Activated CD4-positive, alpha-beta T cell treated with anti-CD3 and anti-CD28 coated beads for 24 hours (primary cell): ENCODE results near the gene UCP3.

ENCODE experiments used
- DNase-seq, 2 donors: peaks; one replicate each; pipeline ENCODE4 v3.0.0-alpha.2; 2020; ENCODE audit warnings: low read depth in 2 of 2

Gene UCP3

DNA sequence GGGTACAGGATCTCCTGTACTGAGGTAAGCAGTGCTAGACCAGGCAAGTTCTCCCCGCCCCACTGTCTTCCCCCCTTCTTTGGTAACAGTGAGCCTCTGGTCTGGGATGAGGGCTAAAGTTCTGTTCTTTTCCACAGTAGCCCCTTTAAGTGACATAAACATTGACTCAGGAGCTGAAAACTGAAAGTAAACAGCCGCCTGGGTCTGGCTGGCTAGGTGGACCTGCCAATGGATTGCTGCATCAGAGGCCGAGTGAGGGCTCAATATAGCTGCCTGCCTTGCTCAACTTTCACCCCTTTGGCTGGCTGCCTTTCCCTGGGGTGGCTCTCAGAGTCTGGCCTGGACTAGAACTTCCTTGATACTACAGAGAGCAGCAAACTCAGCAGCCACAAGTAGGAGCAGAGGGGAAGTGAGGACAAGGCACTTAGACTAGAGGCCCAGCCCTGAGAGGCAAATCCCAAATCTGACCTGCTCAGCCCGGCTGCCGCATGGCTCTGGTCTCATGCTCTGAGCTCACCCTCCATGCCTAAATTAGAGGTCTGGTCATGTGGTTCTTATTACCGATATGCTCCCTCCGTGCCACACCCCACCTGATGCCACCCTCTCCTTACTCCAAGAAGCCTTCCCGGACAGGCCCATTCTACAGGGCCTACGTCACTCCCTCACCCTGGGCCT, 9.6 kb upstream of the UCP3 start:
- DNase-seq: no peak

DNA sequence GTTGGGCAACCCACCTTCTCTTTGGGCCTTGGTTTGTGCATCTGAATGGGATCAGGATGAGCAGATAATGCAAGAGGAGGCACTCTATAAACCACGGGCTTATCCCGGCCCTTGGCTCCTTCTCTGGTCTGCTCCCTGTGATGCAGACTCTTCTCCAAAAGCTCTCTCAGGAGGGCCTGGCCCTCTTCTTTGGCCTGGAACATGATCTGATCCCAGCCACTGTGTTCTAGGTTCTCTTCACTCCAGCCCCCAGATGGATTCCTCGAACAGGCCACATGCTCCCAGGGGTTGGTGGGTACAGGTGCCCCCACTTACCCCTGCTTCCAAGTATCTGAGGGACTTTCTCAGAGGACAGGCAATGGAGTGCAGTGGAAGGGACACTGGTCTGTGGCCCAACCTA, 8.7 kb upstream of the UCP3 start:
- DNase-seq: no peak

DNA sequence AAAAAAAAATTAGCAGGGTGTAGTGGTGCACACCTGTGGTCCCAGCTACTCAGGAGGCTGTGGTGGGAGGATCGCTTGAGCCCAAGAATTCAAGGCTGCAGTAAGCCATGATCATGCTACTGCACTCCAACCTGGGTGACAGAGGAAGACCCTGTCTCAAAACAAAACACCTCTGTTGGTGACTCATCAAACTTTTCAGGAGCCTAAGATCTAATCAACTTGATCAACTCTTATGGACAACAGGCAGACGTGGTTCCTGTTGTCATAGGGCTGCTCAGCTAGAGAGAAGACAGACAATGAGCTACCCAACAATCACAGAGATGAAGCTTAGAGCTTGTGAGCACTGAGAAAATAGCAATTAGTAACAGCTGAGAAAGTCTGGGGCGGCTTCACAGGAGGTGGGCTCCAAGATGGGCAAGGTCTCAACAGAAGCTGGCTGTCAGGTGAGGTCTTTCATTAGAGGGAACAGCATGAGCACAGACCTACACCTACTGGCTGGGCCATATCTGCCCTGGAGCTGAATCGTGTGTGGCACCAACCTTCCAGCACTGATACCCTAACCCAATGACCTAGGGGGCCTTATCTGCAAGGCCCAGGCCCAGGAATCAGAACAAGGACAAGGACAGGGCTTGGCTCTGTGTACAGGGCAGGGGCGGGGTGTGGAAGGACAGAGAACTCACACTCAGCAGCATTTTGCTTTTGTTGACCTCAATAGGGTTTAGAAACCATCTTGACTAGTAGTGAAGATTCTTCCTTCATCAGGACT, 7.2 kb upstream of the UCP3 start:
- no peak for DNase-seq

DNA sequence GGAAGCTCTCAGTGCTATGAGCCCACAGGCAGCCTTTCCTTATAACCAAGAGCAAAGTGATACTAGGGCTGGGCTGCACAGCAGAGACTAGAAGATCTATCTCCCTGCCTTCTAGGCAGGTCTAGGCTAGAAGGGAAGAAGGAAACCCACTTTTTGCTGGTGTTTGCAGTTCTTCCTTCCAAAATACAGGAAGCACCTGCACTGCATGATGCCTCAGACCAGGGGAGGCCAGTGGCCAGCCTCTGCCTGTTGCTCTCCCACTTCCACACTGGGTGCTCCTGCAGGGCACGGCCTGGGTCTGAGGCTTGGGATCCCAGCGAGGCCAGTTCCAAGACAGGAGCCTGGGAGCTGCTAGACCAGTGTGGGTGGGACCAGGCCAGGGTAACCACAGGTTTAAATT, 6.0 kb upstream of the UCP3 start:
- no peak for DNase-seq

DNA sequence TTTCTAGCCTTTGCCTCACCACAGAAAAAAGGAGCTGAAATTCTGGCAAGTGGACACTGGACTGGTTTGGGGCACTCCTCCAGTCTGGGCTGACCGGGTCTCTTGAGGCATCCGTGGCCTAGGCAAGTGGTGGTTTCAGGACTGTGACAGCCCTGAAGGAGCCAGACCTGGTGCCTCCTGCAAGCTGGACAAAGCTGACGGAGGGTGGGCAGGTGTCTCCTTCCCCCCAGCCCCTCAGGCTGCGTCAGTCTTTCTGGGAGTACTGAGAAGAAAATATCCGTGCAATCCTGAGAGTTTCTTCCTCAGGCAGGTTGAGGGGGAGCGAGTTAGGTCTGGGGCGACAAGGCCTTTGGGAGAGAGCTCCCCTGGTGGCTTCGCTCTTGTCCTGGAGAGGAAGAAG, 4.3 kb upstream of the UCP3 start:
- DNase-seq: no peak

DNA sequence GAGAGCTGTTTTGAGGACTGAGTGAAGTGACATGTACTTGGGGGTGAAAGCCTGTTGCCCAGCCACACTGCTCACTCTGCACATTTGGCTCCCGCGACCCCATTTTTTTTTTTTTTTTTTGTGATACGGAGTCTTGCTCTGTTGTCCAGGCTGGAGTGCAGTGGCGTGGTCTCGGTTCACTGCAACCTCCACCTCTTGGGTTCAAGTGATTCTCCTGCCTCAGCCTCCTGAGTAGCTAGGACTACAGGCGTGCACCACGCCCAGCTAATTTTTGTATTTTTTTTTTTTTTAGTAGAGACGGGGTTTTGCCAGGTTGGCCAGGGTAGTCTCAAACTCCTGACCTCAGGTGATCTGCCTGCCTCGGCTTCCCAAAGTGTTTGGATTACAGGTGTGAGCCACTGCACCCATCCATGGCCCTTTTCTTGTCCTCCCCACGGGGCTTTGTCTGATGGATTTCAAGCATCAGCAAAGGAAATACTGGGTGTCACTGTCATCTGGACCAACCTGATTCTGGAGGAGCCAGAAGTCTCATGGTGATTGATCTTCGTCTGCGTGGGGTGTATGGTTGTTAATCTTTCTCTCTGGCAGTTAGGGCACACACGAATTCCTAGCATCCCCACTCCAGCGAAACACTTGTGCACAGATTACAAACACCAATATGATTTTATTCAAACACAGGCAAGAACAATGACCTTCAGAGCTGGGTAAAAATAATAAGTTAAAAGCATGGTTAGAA, 3.4 kb upstream of the UCP3 start:
- no peak for DNase-seq

DNA sequence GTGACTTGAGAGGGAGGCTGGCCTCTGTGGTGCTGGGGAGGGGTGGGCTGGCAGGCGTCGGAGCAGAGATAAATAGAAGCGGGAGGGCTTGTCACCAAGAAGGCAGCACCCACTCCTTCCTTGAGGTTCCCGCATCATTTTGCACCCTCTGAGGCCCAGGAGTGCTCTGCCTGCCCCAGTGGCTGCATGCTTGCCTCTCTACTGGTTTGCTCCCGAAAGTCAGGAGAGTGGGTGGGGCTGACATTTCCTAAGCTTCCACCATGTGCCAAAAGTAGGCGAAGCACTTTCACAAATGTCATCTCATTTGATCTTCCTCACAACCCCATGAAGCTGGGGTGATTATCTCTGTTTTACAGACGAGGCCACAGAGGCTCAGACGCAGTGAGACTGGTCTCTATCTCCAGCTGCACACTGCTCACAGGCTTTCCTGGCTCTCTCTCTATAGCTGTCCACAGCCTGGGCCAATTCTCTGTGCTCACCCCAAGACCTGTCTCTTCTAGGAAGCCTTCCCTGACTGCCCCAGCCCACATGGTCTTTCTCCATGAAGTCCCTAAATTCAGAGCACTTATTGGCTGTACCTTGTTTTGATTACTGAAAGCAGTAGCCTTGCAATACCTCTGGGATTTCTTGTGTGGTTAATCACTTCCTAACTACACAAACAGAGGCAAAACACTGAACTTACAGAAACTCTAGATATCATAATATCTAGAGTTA, 2.6 kb upstream of the UCP3 start:
- DNase-seq: peak; percentile 26 to 27

DNA sequence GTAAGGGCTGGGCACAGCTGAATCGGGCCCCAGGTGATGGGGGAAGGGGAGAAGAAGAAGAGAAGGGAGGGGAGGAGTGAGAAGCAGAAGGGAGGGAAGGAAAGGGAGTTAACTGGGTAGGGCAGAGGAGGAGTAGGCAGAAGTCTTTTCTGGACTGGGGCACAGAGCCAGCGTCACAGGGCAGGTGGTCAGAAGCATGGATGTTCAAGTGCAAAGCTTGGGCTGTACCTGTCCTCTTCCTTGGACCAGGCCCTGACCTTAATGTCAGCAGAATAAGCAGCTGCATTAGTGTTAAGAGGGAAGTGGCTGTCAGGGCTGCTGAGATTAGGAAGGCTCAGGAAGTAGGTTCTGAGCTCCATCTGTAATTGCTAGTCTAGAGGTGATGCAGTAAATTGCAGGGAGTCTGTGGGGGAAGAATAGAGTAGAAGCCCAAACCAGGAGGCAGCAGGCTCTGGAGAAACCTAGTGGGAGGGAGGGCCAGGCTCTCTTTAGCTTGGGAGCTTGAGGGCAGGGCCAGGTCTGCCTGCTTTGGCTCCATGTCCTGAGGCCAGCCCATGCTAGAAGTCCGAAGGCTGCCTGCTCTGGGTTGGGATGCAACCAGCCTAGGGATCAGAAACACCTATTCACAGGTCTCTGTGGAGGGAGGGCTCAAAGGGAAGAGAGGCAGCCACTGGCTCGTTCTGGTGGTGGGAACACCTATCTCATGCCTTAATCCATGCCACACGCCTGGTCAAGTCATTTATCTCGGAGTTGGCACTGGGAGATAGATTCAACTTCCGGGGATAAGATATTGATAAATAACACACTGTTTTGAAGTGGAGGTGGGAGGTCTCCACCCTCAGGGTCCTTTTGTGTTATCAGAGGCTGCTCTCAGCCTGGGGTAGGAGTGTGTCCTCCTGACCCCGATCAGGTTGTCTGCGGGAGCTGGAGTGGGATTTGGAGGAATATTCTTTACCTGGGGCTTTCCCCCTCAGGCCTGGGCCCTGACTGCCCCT, 1.7 kb upstream of the UCP3 start:
- DNase-seq: no peak

DNA sequence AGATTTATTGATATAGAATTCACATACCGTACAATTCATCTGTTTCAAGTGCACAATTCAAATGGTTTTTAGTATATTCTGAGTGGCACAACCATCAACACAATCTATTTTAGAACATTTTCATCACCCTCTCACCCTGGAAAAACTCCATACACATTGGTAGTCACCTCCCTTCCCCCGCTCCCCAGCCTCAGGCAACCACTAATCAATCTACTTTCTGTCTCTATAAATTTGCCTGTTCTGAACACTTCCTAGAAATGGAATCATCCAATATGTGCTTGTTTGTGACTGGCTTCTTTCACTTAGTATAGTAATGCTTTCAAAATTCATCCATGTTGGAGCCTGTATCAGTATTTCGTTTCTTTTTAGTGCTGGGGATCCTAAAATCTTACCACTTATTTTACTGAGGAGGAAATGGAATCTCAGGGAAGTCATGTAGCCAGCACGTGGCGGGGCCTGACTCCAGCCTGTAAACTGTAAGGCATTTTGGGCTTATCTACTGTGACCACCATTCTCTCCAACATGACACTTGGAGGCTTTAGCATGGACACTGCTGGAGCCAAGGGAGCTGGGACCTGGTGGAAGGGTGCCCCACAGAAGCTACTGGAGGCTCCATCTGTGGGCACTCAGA, 905 bp upstream of the UCP3 start:
- no peak for DNase-seq

DNA sequence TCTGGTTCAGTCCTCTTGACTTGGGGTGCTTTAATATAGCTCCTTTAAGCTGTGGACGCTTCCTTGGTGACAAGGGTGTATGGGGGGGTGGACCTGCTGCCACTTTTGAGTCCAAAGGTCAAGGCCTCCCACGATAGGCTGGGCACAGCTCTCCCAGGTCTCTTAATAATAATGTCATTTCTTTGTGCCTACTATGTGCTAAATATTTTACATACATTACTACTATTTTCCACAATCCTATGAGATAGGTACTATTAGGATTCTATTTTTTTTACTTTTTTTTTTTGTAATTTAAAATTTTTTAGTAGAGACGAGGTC, 304 bp upstream of the UCP3 start:
- no peak for DNase-seq

DNA sequence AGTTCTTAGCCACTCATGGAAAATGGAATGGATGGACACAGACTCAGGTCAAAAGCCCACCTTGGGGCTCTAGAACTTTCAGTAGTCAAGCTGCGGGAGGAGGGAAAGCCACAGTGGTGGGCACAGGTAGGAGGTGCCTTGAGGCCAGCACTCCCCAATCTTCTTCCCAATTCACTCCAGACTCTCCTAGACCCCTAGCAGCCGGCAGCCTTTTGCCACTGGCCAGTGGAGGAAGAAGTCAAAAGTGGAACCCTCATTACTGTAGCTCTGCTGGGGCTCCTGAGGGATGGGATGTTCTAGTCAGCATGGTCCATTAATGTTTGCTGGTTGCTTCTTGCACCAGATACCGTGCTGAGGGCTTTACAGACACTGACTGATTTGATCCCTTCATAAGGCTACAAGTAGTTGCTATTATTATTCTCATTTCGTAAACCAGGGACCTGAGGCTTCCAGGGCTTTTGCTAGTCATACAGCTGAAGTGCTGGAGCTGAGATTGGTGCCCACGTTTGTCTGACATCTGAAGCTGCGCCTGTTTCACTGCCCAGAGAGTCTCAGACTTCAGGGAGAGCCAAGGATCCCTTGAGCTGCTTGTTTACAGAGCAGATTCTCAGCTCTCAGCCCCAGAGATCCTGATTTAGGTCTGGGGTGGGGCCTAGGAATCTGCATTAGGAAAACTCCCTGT, 1.1 kb downstream of the UCP3 start:
- no peak for DNase-seq

DNA sequence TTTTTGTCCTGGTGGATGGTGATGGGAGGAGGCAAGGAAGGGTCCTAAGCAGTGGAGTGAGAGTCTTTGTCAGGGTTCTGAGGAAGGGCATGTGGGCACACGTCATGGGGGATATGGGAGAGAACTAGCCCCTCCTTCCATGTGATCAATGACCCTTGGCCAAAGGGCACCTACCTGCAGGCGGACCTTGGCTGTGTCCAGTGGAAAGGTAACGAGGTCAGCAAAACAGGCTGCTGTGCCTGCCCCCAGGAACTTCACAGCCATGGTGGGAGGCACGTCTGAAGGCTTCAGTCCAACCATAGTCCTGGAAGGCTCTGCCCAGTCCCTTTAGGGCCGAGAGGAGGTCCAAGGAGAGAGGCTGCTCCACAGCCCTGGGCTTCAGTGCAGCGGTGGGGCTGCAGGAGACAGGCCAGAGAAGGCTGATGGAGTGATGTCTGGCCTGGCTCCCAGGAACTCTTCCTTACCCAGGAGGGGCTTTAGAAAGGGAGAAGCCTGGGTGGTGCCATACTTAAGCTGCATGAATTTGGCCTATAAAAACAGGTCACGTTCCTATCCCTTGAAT, 2.1 kb downstream of the UCP3 start:
- DNase-seq: no peak

DNA sequence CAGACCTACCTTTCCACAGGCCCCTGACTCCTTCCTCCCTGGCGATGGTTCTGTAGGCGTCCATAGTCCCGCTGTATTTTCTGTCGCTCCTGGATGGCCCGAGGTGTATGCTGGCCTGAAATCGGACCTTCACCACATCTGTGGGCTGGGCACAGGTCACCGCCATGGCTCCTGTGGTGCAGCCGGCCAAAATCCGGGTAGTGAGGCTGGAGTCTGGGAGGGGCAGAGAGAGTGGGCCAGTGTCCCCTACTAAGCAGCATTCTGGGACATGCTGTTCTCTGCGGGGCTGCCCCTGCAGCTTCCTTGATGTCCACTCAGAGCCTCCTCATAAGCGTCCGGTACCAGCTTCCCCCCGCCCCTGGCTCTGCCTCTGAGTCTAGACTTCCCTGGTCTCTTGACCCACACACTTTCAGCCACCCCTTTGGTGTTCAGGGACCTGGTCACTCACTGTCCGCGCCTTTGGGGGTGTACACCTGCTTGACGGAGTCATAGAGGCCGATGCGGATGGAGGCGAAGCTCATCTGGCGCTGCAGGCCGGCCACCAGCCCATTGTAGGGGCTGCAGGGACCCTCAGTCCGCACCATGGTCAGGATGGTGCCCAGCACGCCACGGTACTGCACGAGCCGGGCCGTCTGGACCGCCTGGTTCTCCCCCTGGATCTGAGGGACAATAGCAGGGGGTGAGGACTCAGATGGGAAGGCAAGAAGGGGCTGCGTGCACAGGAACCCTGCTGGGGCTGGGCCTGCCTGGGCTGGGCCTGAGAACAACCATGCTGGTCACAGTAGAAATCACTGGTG, 3.0 kb downstream of the UCP3 start:
- DNase-seq: no peak

DNA sequence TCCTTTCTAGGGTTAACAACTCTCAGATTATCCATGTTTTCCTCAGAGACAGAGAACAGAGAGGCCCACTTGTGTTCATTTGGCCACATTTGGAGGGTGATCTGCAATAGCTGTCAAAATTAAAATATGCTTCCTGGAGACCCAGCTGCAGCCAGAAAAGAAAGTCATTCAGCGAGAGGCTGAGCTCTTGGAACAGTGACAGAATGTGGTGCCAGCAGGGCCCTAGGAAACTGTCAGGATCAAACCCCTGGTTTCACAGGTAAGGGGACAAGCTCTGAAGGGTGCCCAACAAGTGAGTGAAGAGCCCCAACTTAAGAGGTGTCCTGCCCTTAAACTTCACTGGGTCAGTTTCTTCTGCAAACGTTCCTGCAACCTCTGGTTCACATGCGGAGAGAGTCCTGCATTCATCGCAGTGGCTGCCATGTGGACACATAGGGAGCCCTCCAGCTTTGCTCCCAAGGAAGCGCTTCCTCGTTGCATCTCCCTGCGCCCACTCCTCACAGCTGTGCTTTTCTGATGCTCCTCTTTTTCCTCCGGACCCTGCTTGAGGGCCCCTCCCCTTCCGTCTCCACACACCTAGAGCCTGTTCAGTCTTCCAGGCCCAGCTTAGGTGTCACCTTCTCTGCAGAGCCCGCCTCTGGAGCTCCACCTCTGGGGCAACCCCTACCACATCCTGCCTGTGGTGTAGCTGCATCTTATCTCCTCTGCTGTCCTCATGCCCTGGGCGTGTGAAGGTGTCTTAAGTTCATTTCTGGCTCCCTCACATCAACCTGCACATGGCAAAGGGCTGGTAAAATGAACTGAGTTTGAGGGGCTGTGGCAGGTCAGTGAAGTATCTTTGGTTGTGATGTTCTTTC, 3.9 kb downstream of the UCP3 start:
- peak; percentile 54 to 59 for DNase-seq

DNA sequence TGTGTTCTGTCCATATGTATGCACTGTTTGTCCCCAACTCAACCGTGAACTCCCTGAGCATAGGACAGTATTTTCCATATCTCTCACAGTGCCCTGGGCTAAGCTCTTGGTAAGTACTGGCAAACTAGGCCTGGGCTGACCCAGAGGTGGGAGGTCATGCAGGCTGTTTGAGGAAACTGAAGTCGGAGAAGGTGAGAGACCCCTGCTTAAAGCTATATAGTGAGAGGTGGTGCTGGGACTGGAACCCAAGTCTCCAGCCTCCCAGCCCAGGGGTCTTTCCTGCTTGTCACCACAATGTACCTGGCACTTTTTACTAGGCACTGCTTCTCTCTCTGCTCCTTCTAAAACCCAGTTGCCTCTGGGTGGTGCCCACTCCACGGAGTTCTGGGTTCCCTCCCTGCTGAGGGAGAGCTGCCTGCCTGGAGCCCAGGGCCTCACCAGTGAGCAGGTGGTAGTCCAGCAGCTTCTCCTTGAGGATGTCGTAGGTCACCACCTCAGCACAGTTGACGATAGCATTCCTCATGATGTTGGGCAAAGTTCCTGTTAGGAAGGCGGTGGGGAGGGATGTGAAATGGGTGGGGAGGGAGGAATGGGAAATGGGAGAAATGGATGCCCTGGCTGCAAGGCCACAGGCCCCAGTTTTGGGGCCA, 4.7 kb downstream of the UCP3 start:
- no peak for DNase-seq

DNA sequence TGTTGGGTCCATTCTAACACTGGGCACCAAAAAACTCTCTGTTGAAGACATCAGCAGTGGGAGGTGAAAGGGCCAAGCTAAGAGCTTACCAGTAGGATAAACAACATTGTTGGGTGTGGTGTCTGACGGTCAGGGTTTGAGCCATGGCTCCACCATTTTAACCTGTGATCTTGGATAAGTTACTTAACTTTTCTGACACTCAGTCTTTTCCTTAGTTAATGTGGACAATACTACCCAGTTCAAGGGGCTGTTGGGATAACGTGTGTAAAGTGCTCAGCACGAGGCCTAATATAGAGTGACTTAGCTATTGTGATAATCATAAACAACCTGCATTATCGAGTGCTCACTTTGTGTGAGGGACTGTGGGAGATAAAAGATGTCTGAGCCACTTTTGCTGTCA, 6.1 kb downstream of the UCP3 start:
- DNase-seq: no peak

DNA sequence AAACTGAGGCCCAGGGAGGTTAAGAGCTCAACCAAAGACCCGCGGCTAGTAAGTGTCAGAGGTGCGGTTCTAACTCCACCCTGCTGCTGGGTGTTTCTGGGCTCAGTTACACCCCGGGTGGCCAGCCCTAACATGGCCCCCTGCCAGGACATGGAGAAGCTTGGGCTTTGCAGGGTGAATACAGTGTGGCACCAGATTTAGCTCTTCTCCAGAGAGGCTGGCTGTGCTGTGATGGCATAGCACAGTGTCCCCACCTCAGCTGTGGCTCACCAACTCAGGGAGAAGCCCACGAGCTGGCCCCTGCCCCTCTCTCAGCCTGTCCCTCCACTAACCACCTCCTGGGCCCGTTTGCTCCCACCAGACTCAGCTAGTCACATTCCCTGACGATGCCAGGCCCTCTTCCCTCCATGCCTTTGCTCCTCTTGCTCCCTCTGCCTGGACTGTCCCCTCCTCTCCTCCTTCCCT, 7.0 kb downstream of the UCP3 start:
- no peak for DNase-seq
